ENCODE measurements around the gene MRTFB.

- TF ChIP-seq, protein P1, sequence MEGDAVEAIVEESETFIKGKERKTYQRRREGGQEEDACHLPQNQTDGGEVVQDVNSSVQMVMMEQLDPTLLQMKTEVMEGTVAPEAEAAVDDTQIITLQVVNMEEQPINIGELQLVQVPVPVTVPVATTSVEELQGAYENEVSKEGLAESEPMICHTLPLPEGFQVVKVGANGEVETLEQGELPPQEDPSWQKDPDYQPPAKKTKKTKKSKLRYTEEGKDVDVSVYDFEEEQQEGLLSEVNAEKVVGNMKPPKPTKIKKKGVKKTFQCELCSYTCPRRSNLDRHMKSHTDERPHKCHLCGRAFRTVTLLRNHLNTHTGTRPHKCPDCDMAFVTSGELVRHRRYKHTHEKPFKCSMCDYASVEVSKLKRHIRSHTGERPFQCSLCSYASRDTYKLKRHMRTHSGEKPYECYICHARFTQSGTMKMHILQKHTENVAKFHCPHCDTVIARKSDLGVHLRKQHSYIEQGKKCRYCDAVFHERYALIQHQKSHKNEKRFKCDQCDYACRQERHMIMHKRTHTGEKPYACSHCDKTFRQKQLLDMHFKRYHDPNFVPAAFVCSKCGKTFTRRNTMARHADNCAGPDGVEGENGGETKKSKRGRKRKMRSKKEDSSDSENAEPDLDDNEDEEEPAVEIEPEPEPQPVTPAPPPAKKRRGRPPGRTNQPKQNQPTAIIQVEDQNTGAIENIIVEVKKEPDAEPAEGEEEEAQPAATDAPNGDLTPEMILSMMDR (IDR thresholded peaks at IDR 0.05; ENCODE audit: low read depth, low read length): no peak
- TF ChIP-seq EZH2phosphoT487 (IDR thresholded peaks at IDR 0.05; ENCODE audit: low read depth): no peak
Measured at GRCh38 chr16:14104066-14104465, 32.9 kb downstream of the MRTFB start.
